ENCODE measurements around the gene SLC1A7. TPM values are rescaled to one million over a fixed set of nuclear protein-coding genes. Genes with fewer than 3 reads are reported as not detected.
A peak's percentile ranks its signal among the peaks of the same experiment; 100 is the strongest.

The SLC1A7 gene
- polyA plus RNA-seq, 3 donors from 2014 or later: 2.1 to 6.4 (median 4.8) TPM

- DNase-seq: no peak
- Mint-ChIP-seq H3K27me3 (ENCODE audit: low read depth in 3 of 3) (peaks cover 0 to 2% (median 0%) of the 10 kb centered on the region in 3 donors), H3K4me3 (no peak overlapping the region), H3K27ac (peak overlapping the region in 1 of 6 donors; percentile 60), H3K9me3 (no peaks in the 10 kb centered on the region), H3K36me3 (no peaks in the 10 kb centered on the region), H3K4me1 (peaks cover 0 to 5% of the 10 kb centered on the region in 2 donors)
Observed at GRCh38 chr1:53093778-53094532, 48.5 kb downstream of the SLC1A7 start.

GRCh38 chr1:53093451-53093754, 49.0 kb downstream of the SLC1A7 start:
- no peak for DNase-seq
- no peak overlapping the region for H3K27ac Mint-ChIP-seq
- H3K4me3 Mint-ChIP-seq: no peak overlapping the region
- H3K9me3 Mint-ChIP-seq: no peaks in the 10 kb centered on the region
- peaks cover 0 to 2% (median 0%) of the 10 kb centered on the region in 3 donors for H3K27me3 Mint-ChIP-seq (ENCODE audit: low read depth in 3 of 3)
- peaks cover 0 to 8% of the 10 kb centered on the region in 2 donors for H3K4me1 Mint-ChIP-seq
- H3K36me3 Mint-ChIP-seq: no peaks in the 10 kb centered on the region

GRCh38 chr1:53092659-53093450, 49.6 kb downstream of the SLC1A7 start:
- peaks cover 0 to 8% of the 10 kb centered on the region in 2 donors for H3K4me1 Mint-ChIP-seq
- H3K4me3 Mint-ChIP-seq: no peak overlapping the region
- H3K36me3 Mint-ChIP-seq: no peaks in the 10 kb centered on the region
- no peaks in the 10 kb centered on the region for H3K9me3 Mint-ChIP-seq
- H3K27ac Mint-ChIP-seq: no peak overlapping the region
- DNase-seq: no peak
- H3K27me3 Mint-ChIP-seq (ENCODE audit: low read depth in 3 of 3): peaks cover 0 to 2% (median 0%) of the 10 kb centered on the region in 3 donors

- peaks cover 0 to 8% of the 10 kb centered on the region in 2 donors for H3K4me1 Mint-ChIP-seq
- peaks cover 0 to 2% (median 0%) of the 10 kb centered on the region in 3 donors for H3K27me3 Mint-ChIP-seq (ENCODE audit: low read depth in 3 of 3)
- no peaks in the 10 kb centered on the region for H3K9me3 Mint-ChIP-seq
- no peaks in the 10 kb centered on the region for H3K36me3 Mint-ChIP-seq
- H3K4me3 Mint-ChIP-seq: no peak overlapping the region
- no peak for DNase-seq
- H3K27ac Mint-ChIP-seq: peak overlapping the region in 4 of 6 donors; percentile 28 to 89 (median 70)
Observed at GRCh38 chr1:53091841-53092645, 50.4 kb downstream of the SLC1A7 start.

- H3K9me3 Mint-ChIP-seq: no peaks in the 10 kb centered on the region
- peaks cover 0 to 9% of the 10 kb centered on the region in 2 donors for H3K4me1 Mint-ChIP-seq
- H3K4me3 Mint-ChIP-seq: peak overlapping the region; percentile 53 to 77 (median 67)
- no peaks in the 10 kb centered on the region for H3K36me3 Mint-ChIP-seq
- peak; percentile 35 to 66 (median 42) for DNase-seq
- H3K27ac Mint-ChIP-seq: peak overlapping the region; percentile 57 to 89 (median 85)
- peaks cover 0 to 4% (median 0%) of the 10 kb centered on the region in 3 donors for H3K27me3 Mint-ChIP-seq (ENCODE audit: low read depth in 3 of 3)
Observed at GRCh38 chr1:53090227-53091147, 52.0 kb downstream of the SLC1A7 start.

- Mint-ChIP-seq H3K4me1 (peaks cover 5 to 15% of the 10 kb centered on the region in 2 donors), H3K4me3 (peak overlapping the region in 4 of 5 donors; percentile 45 to 77 (median 50)), H3K27ac (peak overlapping the region in 3 of 6 donors; percentile 10 to 60 (median 34)), H3K36me3 (no peaks in the 10 kb centered on the region), H3K27me3 (ENCODE audit: low read depth in 3 of 3) (peaks cover 0 to 5% (median 3%) of the 10 kb centered on the region in 3 donors), H3K9me3 (no peaks in the 10 kb centered on the region)
- no peak for DNase-seq
Observed at GRCh38 chr1:53089478-53090226, 52.8 kb downstream of the SLC1A7 start.

- H3K27me3 Mint-ChIP-seq (ENCODE audit: low read depth in 3 of 3): peaks cover 0 to 7% (median 3%) of the 10 kb centered on the region in 3 donors
Observed at GRCh38 chr1:53088616-53089300, 53.7 kb downstream of the SLC1A7 start.

GRCh38 chr1:53087332-53088285, 54.8 kb downstream of the SLC1A7 start:
- no peaks in the 10 kb centered on the region for H3K36me3 Mint-ChIP-seq
- H3K4me1 Mint-ChIP-seq: peaks cover 22 to 35% of the 10 kb centered on the region in 2 donors
- DNase-seq: no peak
- peak overlapping the region in 1 of 6 donors; percentile 18 for H3K27ac Mint-ChIP-seq
- H3K9me3 Mint-ChIP-seq: no peaks in the 10 kb centered on the region
- peak overlapping the region in 2 of 5 donors; percentile 56 to 57 for H3K4me3 Mint-ChIP-seq
- H3K27me3 Mint-ChIP-seq (ENCODE audit: low read depth in 3 of 3): peaks cover 3 to 8% (median 3%) of the 10 kb centered on the region in 3 donors

More at GRCh38 chr1:53088616-53089300, 53.7 kb downstream of the SLC1A7 start:
- Mint-ChIP-seq H3K9me3 (no peaks in the 10 kb centered on the region), H3K4me1 (peaks cover 10 to 23% of the 10 kb centered on the region in 2 donors), H3K36me3 (no peaks in the 10 kb centered on the region), H3K4me3 (peak overlapping the region in 3 of 5 donors; percentile 50 to 77 (median 57)), H3K27ac (peak overlapping the region in 4 of 6 donors; percentile 10 to 55 (median 29))
- no peak for DNase-seq

GRCh38 chr1:53086491-53087070, 55.9 kb downstream of the SLC1A7 start:
- DNase-seq: no peak
- H3K9me3 Mint-ChIP-seq: no peaks in the 10 kb centered on the region
- H3K27me3 Mint-ChIP-seq (ENCODE audit: low read depth in 3 of 3): peaks cover 3 to 8% (median 3%) of the 10 kb centered on the region in 3 donors
- no peak overlapping the region for H3K4me3 Mint-ChIP-seq
- H3K4me1 Mint-ChIP-seq: peaks cover 22 to 36% of the 10 kb centered on the region in 2 donors
- peak overlapping the region in 2 of 6 donors; percentile 30 to 67 for H3K27ac Mint-ChIP-seq
- no peaks in the 10 kb centered on the region for H3K36me3 Mint-ChIP-seq

GRCh38 chr1:53085405-53085804, 57.0 kb downstream of the SLC1A7 start:
- Mint-ChIP-seq H3K4me3 (no peak overlapping the region), H3K4me1 (peaks cover 22 to 33% of the 10 kb centered on the region in 2 donors), H3K27ac (peak overlapping the region in 1 of 6 donors; percentile 40), H3K36me3 (no peaks in the 10 kb centered on the region), H3K9me3 (no peaks in the 10 kb centered on the region), H3K27me3 (ENCODE audit: low read depth in 3 of 3) (peaks cover 3 to 8% (median 3%) of the 10 kb centered on the region in 3 donors)
- DNase-seq: no peak

Data from immature natural killer cell (primary cell).